ENCODE results near the gene TRAF4.
"Not testable (repeated sequence)": the region's sequence is repeated elsewhere in the genome, so short reads cannot be mapped to it uniquely, and the experiment has no call there.

Gene TRAF4

DNA sequence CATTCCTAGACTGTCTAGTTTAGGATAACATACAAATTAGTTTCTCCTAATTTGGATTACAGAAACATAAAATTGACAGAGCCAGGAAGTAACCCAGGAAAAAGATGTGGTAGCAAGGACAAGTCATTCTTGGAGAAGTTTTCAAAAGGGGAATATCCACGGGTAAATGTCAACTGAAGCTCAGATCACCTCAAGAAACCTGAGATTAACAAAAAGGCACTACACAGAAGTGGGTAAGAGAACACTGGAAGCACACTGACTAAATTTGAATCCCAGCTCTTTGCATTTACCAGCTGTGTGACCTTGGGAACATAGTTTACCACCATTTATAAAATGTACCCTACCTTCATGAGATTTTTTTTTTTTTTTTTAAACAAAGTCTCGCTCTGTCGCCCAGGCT is 39.4 kb downstream of the TRAF4 start:
- no peak for TF ChIP-seq POLR2A (IDR thresholded peaks at IDR 0.05; ENCODE audit: low read depth, low read length)
- DNase-seq (ENCODE audit: insufficient read length, low spot score) (no peak), FAIRE-seq (no peak)

DNA sequence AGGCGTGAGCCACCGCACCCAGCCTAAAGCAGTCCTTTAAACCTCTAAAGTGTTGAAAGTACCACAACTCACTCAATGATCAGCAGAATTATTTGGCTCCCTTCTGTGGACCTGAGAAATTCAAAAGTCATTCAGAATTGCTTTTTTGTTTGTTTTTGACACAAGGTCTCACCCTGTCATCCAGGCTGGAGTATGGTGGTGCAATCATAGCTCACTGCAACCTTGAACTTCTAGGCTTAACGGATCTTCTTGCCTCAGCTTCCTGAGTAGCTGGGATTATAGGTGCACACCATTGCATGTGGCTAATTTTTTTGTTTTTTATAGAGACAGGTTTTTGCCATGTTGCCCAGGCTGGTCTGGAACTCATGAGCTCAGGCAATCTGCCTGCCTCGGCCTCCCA is 44.3 kb downstream of the TRAF4 start:
- TF ChIP-seq POLR2A (IDR thresholded peaks at IDR 0.05; ENCODE audit: low read depth, low read length) = no peak
- no peak for FAIRE-seq
- DNase-seq (ENCODE audit: insufficient read length, low spot score) = no peak

DNA sequence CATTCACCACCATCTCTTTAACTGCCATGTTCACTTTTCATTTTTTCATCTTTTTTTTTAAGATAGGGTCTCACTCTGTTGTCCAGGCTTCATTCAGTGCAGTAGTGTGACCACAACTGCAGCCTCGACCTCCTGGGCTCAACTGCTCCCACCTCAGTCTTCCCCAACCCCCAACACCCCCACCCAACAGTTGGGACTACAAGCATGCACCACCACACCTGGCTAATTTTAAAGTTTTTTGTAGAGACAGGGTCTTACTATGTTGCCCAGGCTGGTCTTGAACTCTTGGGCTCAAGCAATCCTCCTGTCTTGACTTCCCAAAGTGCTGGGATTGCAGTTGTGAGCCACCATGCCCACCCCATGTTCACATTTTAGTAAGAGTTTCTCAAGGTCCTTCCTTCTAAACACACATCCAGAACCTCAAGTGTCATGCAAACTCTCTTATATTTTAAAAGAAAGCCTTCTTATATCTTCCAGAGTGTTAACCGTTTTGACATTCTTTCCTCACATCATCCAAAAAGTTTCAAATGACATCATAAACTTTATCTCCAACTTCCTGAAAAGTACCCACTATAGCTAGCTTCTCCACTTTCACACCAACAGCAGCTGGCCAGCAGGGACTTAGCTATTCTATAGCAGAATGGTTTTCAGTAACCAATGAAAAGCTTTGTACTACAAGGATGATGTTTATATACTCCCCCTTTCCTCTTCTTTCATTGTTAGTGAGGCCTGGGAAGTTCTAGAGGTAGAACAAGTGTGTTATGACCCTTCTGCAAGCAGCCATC is 49.3 kb downstream of the TRAF4 start:
- no peak for TF ChIP-seq POLR2A (IDR thresholded peaks at IDR 0.05; ENCODE audit: low read depth, low read length)
- no peak for FAIRE-seq
- DNase-seq (ENCODE audit: insufficient read length, low spot score) = no peak

DNA sequence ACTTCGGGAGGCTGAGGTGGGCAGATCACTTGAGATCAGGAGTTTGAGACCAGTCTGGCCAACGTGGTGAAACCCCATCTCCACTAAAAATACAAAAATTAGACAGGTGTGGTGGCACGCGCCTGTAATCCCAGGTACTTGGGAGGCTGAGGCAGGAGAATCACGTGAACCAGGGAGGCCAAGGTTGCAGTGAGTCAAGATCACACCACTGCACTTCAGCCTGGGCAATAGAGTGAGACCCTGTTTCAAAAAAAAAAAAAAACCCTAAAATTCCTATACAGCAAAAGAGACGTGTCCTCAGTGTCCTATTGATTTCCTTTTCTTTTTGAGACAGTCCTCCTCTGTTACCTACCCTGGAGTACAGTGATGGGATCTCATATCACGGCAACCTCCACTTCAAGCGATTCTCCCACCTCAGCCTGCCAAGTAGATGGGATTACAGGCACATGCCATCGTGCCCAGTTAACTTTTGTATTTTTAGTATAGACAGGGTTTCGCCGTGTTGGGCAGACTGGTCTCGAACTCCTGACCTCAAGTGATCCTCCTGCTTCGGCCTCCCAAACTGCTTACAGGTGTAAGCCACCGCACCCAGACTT is 51.1 kb downstream of the TRAF4 start:
- DNase-seq (ENCODE audit: insufficient read length, low spot score); FAIRE-seq: not testable (repeated sequence)

DNA sequence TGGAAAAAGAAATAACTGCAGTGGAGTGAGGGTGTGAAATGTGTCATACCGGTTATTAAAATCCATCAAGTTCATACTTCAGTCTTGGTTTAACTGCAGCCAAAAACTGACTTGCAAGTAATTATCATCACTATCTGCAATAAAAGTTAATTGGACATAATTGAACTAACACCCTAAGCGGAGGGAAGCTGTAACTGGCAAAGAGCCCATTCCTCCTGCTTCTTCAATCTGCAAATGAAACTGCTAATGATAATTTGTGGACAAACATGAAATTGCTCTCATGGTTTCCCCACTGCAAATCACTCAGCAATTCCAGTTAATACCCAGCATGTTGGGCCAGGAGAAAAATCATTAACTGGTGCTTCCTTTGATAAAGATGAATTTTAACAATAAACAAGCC is 52.3 kb downstream of the TRAF4 start:
- FAIRE-seq (no peak), DNase-seq (ENCODE audit: insufficient read length, low spot score) (no peak)
- no peak for TF ChIP-seq POLR2A (IDR thresholded peaks at IDR 0.05; ENCODE audit: low read depth, low read length)
